Measurements from ENCODE around the gene LSAMP.

LSAMP gene

GRCh38 chr3:116429479-116430269 is 15.6 kb downstream of the LSAMP start:
- no peak for DNase-seq

GRCh38 chr3:116426036-116426435 is 19.3 kb downstream of the LSAMP start:
- no peak for DNase-seq

- peak; percentile 63 for DNase-seq
Measured at GRCh38 chr3:116425126-116425525, 20.2 kb downstream of the LSAMP start.

- no peak for DNase-seq
Measured at GRCh38 chr3:116423945-116424344, 21.3 kb downstream of the LSAMP start.

DNA sequence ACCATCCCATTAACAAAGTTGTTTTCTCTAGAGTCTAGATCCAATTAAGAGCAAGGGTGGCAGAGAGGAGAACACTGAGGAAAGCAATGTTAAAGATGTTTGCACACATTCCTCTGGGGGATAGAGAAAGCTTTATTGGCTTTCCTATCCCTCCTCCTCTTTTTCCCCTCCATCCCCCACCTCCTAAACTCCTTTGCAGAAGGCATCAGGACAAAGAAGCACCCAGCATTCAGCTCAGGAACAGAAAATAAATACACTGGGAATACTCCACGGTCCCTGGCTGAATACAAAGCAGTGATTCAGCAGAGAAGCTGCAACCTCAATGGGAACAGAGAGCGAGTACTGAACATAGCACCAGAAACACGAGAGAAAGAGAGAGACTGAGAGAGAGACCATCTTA is 21.9 kb downstream of the LSAMP start:
- no peak for DNase-seq

GRCh38 chr3:116417151-116417550 is 28.1 kb downstream of the LSAMP start:
- no peak for DNase-seq

DNA sequence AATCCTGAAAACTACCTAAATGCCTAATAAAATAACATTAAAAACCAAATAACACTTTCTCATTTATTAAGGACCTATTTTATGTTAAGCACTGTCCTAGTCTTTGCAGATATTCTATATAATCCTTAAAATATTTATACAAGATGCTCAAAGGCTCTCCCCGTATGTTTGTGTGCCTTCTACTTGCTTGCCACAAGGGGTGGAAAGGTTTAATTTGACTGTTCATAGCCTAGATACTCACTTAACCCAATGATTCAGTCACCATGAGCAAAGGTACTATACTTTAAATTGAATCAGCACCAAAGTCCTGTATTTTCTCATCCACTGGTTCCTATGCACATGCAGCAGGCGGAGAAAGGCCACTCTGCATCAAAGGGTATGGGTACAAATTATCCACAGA is 32.0 kb downstream of the LSAMP start:
- DNase-seq, result no peak

DNA sequence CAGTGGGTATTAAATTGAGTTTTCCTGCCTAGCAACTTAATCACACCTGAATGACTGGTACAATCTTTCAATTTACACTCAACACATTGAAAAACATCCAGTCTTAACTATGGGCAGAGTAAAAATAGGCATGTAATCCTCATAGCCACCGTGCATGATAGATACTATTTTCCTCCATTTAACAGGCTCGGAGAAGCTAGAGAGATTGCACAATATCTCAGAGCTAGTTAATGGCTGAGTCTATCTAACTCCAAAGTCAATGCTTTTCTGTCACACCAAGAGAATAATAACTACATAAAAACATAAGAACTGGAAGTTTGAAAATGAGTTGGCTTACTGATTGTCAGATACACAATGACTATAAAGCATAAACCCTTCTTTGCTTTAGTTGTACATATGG is 36.8 kb downstream of the LSAMP start:
- DNase-seq, result no peak

DNA sequence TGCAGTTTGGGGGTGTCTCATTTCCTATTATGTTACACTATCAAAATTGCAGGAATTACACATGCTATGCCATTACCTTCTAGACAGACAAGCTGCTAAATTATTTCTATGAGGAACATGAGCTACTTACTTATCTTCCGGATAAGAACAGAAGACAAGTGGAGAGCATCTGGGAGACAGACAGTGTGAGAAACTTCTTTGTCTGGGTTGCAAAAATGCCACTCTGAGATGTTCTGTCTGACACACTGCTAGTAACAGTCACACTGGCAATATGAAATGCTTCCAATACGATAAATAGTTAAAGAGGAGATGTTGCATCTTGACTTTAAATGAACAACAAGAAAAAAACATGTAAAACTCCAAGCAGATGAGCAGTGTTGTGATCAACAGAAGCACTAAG is 40.1 kb downstream of the LSAMP start:
- DNase-seq, result no peak

- DNase-seq, result no peak
Measured at GRCh38 chr3:116399701-116400226, 45.5 kb downstream of the LSAMP start.

GRCh38 chr3:116394365-116394764 is 50.9 kb downstream of the LSAMP start:
- DNase-seq, result peak; percentile 47

GRCh38 chr3:116393199-116393598 is 52.1 kb downstream of the LSAMP start:
- no peak for DNase-seq

DNA sequence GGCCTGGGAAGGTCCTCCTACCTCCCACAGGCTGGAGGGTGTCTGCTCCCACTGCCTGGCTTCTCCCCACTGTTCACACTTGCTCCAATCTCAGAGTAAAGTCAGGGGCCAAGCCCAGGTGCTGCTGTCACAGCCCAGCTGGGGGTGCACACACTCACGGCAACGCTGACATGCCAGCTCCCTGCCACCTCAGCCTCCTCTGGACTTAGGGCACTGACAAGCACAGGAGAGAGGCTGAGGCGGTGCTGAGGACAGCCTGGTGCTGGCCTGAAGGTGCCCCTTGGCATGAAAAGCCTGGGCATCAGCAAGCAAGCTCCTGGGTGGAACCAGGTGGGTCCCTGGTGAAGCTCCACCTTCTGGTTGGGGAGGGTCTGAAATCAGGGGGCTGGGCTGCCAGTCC is 53.0 kb downstream of the LSAMP start:
- no peak for DNase-seq

- no peak for DNase-seq
Measured at GRCh38 chr3:116391296-116392201, 53.7 kb downstream of the LSAMP start.

GRCh38 chr3:116390318-116390717 is 55.0 kb downstream of the LSAMP start:
- DNase-seq, result no peak

DNA sequence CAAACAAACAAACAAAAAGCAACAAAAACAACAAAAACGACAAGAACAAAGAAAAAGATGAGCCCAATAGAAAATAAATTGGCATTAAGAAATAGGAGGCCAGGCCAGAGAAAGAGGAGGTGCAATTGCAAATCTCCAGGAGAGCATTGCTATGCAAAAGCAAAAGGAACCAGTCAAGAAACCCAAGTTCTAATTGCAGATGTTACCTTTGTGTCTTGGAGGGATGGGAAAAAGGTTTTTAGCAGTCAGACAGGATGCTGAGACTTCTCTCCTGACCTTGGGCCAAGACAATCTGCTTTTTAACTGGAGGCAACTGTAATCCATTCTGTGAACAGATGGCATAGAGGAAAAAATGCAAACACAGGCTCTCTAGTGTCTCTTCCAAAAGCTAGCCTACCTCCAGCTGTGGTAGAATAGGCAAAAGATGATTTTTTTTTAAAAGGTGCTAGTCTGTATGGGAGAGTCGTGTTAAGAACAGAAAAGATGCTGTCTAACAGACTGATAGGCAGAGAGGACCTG is 56.4 kb downstream of the LSAMP start:
- no peak for DNase-seq

- DNase-seq, result no peak
Measured at GRCh38 chr3:116386168-116386567, 59.1 kb downstream of the LSAMP start.

DNA sequence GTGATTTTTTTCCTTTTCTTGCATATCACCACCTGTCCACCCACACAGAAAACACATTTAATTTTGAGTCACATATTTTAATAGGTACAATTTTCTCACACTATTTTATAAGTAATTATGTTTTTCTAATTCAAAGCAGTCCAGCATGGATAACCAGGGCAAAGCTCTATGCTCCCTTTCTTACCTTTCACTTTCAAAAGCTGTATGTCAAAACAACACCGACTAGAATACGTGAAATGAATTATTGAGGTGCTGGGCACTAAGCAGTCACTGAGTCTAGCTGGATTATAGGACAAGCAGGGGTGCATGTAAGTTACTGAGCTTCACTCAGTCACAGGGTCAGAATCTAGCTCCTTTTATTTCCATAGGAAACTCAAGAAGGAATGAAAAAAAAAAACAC is 60.6 kb downstream of the LSAMP start:
- peak; percentile 26 for DNase-seq

- no peak for DNase-seq
Measured at GRCh38 chr3:116378077-116378476, 67.2 kb downstream of the LSAMP start.

GRCh38 chr3:116374901-116375300 is 70.4 kb downstream of the LSAMP start:
- no peak for DNase-seq

DNA sequence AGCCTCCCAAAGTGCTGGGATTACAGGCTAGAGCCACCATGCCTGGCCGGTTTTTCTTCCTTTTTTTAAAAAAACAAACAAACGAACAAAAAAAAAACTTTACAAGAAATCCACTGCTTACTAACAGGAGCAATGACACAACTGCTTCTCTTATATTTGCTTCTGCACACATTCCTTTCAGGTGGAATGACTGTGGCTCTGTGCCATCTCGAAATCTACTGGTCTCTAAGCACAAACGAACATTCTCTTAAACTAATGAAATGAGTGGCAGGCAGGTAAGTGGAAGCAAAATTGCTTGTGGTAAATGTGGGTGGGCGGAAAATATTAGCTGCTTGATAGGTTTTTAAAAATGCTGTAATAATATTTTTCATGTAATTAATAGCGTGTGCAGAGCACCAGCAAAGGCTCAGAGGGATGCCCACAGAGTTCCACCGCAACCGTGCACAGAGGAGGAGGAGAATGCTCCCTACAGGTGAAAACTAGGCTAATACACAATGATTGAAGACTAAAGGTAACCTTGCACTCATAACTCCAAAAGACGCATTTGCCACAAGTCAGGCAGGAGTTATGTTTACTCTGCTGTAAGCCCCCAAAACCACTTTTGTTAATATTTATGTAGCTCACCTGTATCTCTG is 77.4 kb downstream of the LSAMP start:
- no peak for DNase-seq

GRCh38 chr3:116356056-116356455 is 89.2 kb downstream of the LSAMP start:
- no peak for DNase-seq

- DNase-seq, result no peak
Measured at GRCh38 chr3:116354382-116354781, 90.9 kb downstream of the LSAMP start.

All from NCI-H748 treated with DMSO at 0.1 percent for 48 hours (cell line).